AG09319 (cell line): ENCODE measurements around the gene COMMD2.

ENCODE experiments used
- DNase-seq: peaks from one replicate; pipeline ENCODE4 v3.0.0-alpha.2; 2010; ENCODE audit warnings: low read depth; ENCODE audit errors: extremely low read depth
- CTCF ChIP-seq: IDR thresholded peaks from 2 replicates; pipeline ENCODE4 v1.5.1; 2011; ENCODE audit warnings: low read depth, mild to moderate bottlenecking, inconsistent platforms, low read length, moderate library complexity

Gene COMMD2

DNA sequence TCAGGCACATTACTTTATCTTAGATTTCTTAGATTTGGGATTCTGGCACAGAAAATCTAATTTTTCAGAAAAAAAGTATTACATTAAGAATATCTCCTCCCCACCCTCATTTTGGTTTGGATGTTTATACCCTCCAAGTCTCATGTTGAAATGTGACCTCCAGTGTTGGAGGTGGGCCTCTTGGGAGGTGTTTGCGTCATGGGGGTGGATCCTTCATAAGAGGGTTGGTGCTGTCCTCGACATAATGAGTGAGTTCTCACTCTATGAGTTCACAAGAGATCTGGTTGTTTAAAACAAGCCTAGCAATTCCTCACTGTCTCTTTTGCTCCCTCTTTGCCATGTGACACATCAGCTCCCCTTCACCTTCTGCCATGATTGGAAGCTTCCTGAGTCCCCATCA, 48.8 kb downstream of the COMMD2 start:
- no peak for TF ChIP-seq CTCF
- DNase-seq, result no peak

GRCh38 chr3:149702691-149703441, 49.4 kb downstream of the COMMD2 start:
- TF ChIP-seq CTCF, result no peak
- DNase-seq, result peak; percentile 71

DNA sequence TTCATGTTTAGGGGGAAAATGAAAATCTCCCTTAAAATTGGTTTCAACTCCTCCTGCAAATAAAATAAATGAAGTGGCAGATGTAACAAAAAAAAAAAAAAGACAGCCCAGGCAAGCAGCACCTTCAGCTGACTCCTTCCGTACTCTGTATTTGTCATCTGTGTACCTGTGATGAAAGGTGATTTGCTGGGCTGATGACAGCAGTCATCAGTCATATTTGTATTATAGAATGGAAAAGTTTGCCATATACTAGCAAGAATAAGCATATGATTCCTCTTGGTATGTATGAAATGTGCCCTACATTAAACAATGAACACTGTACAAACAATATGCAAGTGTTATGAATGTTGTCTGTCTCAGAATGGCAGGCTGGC, 50.3 kb downstream of the COMMD2 start:
- TF ChIP-seq CTCF, result no peak
- DNase-seq, result no peak

DNA sequence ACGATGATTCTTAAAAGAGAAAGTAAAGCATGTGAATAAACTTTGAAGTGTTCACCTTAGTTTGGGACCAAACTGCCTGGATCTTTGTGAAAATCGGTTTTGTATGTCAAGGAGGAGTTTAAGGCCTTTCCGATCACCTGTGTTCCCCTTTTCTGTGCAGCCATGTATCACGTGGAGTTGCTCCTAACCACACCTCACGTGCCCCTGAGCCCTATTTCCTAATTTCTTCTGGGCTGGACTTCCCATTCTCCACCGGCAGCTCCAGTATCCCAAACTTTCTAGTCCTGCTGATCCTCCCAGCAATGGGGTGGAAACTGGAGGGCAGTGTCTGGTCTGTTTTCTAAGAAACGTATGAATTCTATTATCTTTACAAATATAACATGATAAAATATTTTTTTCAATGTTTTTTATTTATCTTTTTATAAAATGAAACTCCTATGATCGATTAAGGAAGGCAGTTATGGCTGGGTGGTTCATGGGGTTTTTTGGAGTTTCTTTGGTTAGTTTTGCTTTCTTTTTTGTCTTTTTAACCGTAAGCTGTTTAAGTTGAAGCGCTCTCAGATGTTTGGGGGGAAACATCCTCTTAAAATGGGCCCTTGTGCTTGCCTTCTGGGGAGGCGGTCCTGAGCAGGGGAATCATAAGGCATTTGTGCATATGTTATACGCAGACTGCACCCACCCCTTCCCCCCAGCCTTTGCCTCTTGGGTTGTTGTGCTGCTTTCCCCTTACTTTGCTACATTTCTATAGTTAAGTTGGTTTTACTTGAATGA, 50.9 kb downstream of the COMMD2 start:
- TF ChIP-seq CTCF, result no peak
- DNase-seq, result no peak
